Measurements from ENCODE around the gene ARF5.
A peak's percentile ranks its signal among the peaks of the same experiment; 100 is the strongest.

Gene ARF5

GRCh38 chr7:127620406-127621233, 32.4 kb downstream of the ARF5 start:
- no peaks in the 10 kb centered on the region for H3K79me2 ChIP-seq (ENCODE audit: low read length)
- no peak for TF ChIP-seq EZH2phosphoT487 (IDR thresholded peaks at IDR 0.05; ENCODE audit: low read depth)
- no peak for TF ChIP-seq CTCF (IDR thresholded peaks at IDR 0.05; ENCODE audit: low read depth, low read length)
- no peak overlapping the region for H3K27ac ChIP-seq (ENCODE audit: low read length)
- H3K4me3 ChIP-seq (ENCODE audit: low read length), result peak overlapping the region; percentile 36; the same call in 1 of the 2 replicates
- H3K27me3 ChIP-seq (ENCODE audit: low read depth, low read length), result peaks cover 39% of the 10 kb centered on the region
- H2AFZ ChIP-seq (ENCODE audit: low read depth, low read length), result peak overlapping the region; percentile 65; the same call in 1 of the 2 replicates
- no peaks in the 10 kb centered on the region for H3K4me1 ChIP-seq (ENCODE audit: low read length)
- H3K9me3 ChIP-seq (ENCODE audit: insufficient read depth, low read length), result no peaks in the 10 kb centered on the region
- H3K9ac ChIP-seq (ENCODE audit: low read length), result no peak overlapping the region
- H3K4me2 ChIP-seq (ENCODE audit: low read length), result peak overlapping the region; percentile 51
- no peaks in the 10 kb centered on the region for H4K20me1 ChIP-seq (ENCODE audit: insufficient read depth, low read length)
- H3K36me3 ChIP-seq (replicated peaks; ENCODE audit: low read depth, low read length), result no peaks in the 10 kb centered on the region

DNA sequence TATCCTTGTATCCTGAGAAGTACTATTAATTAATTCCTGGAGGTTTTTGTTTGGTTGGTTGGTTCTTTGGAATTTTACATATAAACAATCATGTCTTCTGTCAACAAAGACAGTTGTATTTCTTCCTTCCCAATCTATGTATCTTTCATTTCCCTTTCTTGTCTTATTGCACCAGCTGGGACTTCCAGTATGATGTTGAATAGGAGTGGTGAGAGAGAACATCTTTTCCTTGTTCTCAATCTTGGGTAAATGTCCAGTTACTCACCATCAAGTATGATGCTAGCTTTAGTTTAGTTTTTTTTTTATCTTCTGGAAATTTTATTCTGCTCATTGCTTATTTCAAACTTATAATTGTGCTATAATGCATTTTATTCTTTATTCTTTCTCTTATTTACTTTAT, 37.1 kb downstream of the ARF5 start:
- Histone ChIP-seq H3K4me2 (ENCODE audit: low read length) (no peak overlapping the region), H2AFZ (ENCODE audit: low read depth, low read length) (no peak overlapping the region), H4K20me1 (ENCODE audit: insufficient read depth, low read length) (no peaks in the 10 kb centered on the region), H3K27me3 (ENCODE audit: low read depth, low read length) (peaks cover 5% of the 10 kb centered on the region; the same call in 1 of the 2 replicates), H3K9ac (ENCODE audit: low read length) (no peak overlapping the region), H3K79me2 (ENCODE audit: low read length) (no peaks in the 10 kb centered on the region), H3K4me3 (ENCODE audit: low read length) (no peak overlapping the region), H3K4me1 (ENCODE audit: low read length) (no peaks in the 10 kb centered on the region), H3K9me3 (ENCODE audit: insufficient read depth, low read length) (no peaks in the 10 kb centered on the region), H3K27ac (ENCODE audit: low read length) (no peak overlapping the region), H3K36me3 (replicated peaks; ENCODE audit: low read depth, low read length) (no peaks in the 10 kb centered on the region)
- TF ChIP-seq EZH2phosphoT487 (IDR thresholded peaks at IDR 0.05; ENCODE audit: low read depth) (no peak), CTCF (IDR thresholded peaks at IDR 0.05; ENCODE audit: low read depth, low read length) (no peak)

DNA sequence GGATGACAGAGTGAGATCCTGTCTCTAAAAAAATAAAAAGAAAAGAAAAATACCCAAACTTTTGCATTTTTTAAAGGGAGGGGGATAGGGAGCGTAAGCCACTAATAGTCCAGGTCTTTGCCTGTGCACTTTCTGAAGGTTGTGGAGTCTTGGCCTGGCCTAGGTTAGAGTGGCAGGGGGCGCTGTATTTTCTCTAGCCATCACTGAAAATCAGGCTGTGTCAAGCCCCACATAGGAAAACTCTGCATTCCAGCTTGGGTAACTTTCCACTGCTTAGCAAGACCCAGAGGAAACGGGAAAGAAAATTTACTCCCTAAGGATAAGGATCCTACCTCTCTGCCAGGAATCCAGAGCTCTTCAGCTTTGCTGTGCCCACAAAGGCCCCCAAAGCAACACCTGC, 40.2 kb downstream of the ARF5 start:
- H3K4me1 ChIP-seq (ENCODE audit: low read length), result no peaks in the 10 kb centered on the region
- H3K27ac ChIP-seq (ENCODE audit: low read length), result no peak overlapping the region
- H3K9ac ChIP-seq (ENCODE audit: low read length), result no peak overlapping the region
- no peak overlapping the region for H3K4me2 ChIP-seq (ENCODE audit: low read length)
- H3K36me3 ChIP-seq (replicated peaks; ENCODE audit: low read depth, low read length), result no peaks in the 10 kb centered on the region
- H3K27me3 ChIP-seq (ENCODE audit: low read depth, low read length), result peaks cover 5% of the 10 kb centered on the region; the same call in 1 of the 2 replicates
- no peak overlapping the region for H2AFZ ChIP-seq (ENCODE audit: low read depth, low read length)
- H4K20me1 ChIP-seq (ENCODE audit: insufficient read depth, low read length), result no peaks in the 10 kb centered on the region
- no peaks in the 10 kb centered on the region for H3K9me3 ChIP-seq (ENCODE audit: insufficient read depth, low read length)
- H3K4me3 ChIP-seq (ENCODE audit: low read length), result no peak overlapping the region
- H3K79me2 ChIP-seq (ENCODE audit: low read length), result no peaks in the 10 kb centered on the region
- TF ChIP-seq EZH2phosphoT487 (IDR thresholded peaks at IDR 0.05; ENCODE audit: low read depth), result no peak
- TF ChIP-seq CTCF (IDR thresholded peaks at IDR 0.05; ENCODE audit: low read depth, low read length), result peak; percentile 22; the same call in 1 of the 2 replicates

DNA sequence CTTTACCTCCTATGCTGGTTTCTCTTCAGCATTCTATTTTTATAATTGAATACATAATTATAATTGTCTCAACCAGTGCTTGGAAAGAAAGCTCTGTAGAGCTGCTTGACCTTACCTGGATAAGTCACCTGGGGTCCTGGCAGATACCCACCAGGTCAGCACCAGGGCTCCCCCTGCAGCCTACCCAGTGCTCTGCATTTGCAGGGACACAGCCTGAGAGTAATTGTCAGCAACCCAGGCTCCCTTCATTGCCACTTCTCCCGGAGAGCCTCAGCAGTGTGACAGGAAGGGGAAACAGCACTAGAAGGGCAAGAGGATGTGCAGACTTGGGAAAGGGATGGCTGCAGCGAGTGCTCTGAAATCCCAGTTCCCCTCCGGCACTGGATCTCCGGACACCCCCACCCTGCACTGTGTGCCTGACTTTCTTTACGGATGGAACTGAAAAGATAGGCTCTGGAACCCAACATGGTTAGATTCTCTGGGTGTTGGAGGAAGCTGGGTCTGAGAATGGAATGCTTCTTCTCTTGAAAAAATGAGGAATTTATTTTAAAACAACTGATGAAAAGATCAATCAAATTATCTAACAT, 41.1 kb downstream of the ARF5 start:
- no peaks in the 10 kb centered on the region for H3K4me1 ChIP-seq (ENCODE audit: low read length)
- no peak overlapping the region for H3K9ac ChIP-seq (ENCODE audit: low read length)
- peak overlapping the region; percentile 81; the same call in 1 of the 2 replicates for H2AFZ ChIP-seq (ENCODE audit: low read depth, low read length)
- H3K27ac ChIP-seq (ENCODE audit: low read length), result no peak overlapping the region
- H3K27me3 ChIP-seq (ENCODE audit: low read depth, low read length), result peaks cover 5% of the 10 kb centered on the region; the same call in 1 of the 2 replicates
- H3K4me2 ChIP-seq (ENCODE audit: low read length), result peak overlapping the region; percentile 52
- H3K79me2 ChIP-seq (ENCODE audit: low read length), result no peaks in the 10 kb centered on the region
- H3K36me3 ChIP-seq (replicated peaks; ENCODE audit: low read depth, low read length), result no peaks in the 10 kb centered on the region
- no peaks in the 10 kb centered on the region for H3K9me3 ChIP-seq (ENCODE audit: insufficient read depth, low read length)
- H3K4me3 ChIP-seq (ENCODE audit: low read length), result peak overlapping the region; percentile 43
- TF ChIP-seq CTCF (IDR thresholded peaks at IDR 0.05; ENCODE audit: low read depth, low read length), result peak; percentile 57
- no peak for TF ChIP-seq EZH2phosphoT487 (IDR thresholded peaks at IDR 0.05; ENCODE audit: low read depth)
- no peaks in the 10 kb centered on the region for H4K20me1 ChIP-seq (ENCODE audit: insufficient read depth, low read length)
